Natural killer cell (primary cell): Measurements from ENCODE around the gene INAVA. TPM values are rescaled to one million over a fixed set of nuclear protein-coding genes. Genes with fewer than 3 reads are reported as not detected.

Experiments used
- ATAC-seq, 3 donors: fragments of 150-1000 bp in 2 of 3; fragments of 200-7000 bp in 1 of 3; cut with Tn5 transposase; 1 replicate in 1 of 3; 2 replicates in 2 of 3; pipeline ENCODE4 v1.10.0; 2021; ENCODE audit warnings: mild to moderate bottlenecking in 2 of 3, moderate library complexity in 2 of 3
- DNase-seq, 2 donors: peaks; one replicate each; pipeline versions ENCODE4 v3.0.0 to v3.0.0-alpha.2; 2013 to 2021; ENCODE audit warnings: mixed read lengths in 1 of 2
- H3K27ac ChIP-seq: one replicate; pipeline ENCODE4 v1.5.1; 2013; ENCODE audit warnings: mild to moderate bottlenecking, low read length
- H3K27me3 ChIP-seq: one replicate; pipeline ENCODE4 v1.6.1; 2013; ENCODE audit warnings: low read length; ENCODE audit not compliant: control insufficient read depth, insufficient read depth
- H3K36me3 ChIP-seq: one replicate; pipeline ENCODE4 v1.6.1; 2013; ENCODE audit warnings: low read length; ENCODE audit not compliant: control insufficient read depth, insufficient read depth
- H3K4me1 ChIP-seq: one replicate; pipeline ENCODE4 v1.6.1; 2013; ENCODE audit warnings: low read length; ENCODE audit not compliant: control insufficient read depth, insufficient read depth
- H3K4me3 ChIP-seq: one replicate; pipeline ENCODE4 v1.5.1; 2013; ENCODE audit warnings: low read length
- H3K9me3 ChIP-seq: one replicate; pipeline ENCODE4 v1.6.1; 2013; ENCODE audit warnings: low read length; ENCODE audit not compliant: control insufficient read depth, insufficient read depth
- H3K27ac Mint-ChIP-seq, 2 donors: one replicate each; pipeline ENCODE4 v1.8.0; 2022; ENCODE audit warnings: mild to moderate bottlenecking in 2 of 2, mixed read lengths in 2 of 2, moderate library complexity in 1 of 2
- H3K27me3 Mint-ChIP-seq, 2 donors: one replicate each; pipeline ENCODE4 v1.8.0; 2022; ENCODE audit warnings: low read depth in 2 of 2, mixed read lengths in 2 of 2
- H3K36me3 Mint-ChIP-seq: one replicate; pipeline ENCODE4 v1.8.0; 2022; ENCODE audit warnings: mixed read lengths
- H3K4me1 Mint-ChIP-seq, 2 donors: one replicate each; pipeline ENCODE4 v1.8.0; 2022; ENCODE audit warnings: mixed read lengths in 2 of 2
- H3K4me3 Mint-ChIP-seq: one replicate; pipeline ENCODE4 v1.8.0; 2022; ENCODE audit warnings: mild to moderate bottlenecking, moderate library complexity, mixed read lengths
- H3K9me3 Mint-ChIP-seq, 2 donors: one replicate each; pipeline ENCODE4 v1.8.0; 2022; ENCODE audit warnings: mixed read lengths in 2 of 2
- WGBS: methylation state at CpG from one replicate; pipeline ENCODE4 v1.1.7; 2013; ENCODE audit warnings: missing lambda C conversion rate; ENCODE audit not compliant: insufficient coverage; 5-methylcytosine and 5-hydroxymethylcytosine counted together
- intact Hi-C: fragments of 100-400 bp; cut with micrococcal nuclease; formaldehyde crosslinking; loops from one replicate; pipeline ENCODE4 v1.14.2; 2022
- total RNA-seq, 4 donors: library from RNA; stranded (reverse); fragments of 120-200 nt in 1 of 4; gene quantifications; one replicate each; pipeline versions ENCODE4 v1.2.3 to v1.2.4, GENCODE V29; 2013 to 2022
- TF ChIP-seq, protein P1 (sequence below): fragments of 200-600 bp; IDR thresholded peaks from one replicate; pipeline ENCODE4 v1.8.0; 2022; ENCODE audit warnings: antibody characterized with exemption

INAVA gene
- total RNA-seq, 3 donors from 2014 or later (not counting 1 experiment from before 2014, with no cell fraction given) = 0.13 to 0.18 TPM; not detected in 1

GRCh38 chr1:200958597-200958996, 63.9 kb downstream of the INAVA start:
- Histone ChIP-seq H3K36me3 (no peaks in the 10 kb centered on the region), H3K4me1 (no peaks in the 10 kb centered on the region), H3K27ac (no peak overlapping the region), H3K9me3 (no peaks in the 10 kb centered on the region), H3K4me3 (no peak overlapping the region), H3K27me3 (no peaks in the 10 kb centered on the region)
- Mint-ChIP-seq H3K9me3 (no peaks in the 10 kb centered on the region), H3K4me3 (no peak overlapping the region), H3K27me3 (peaks cover 0 to 3% of the 10 kb centered on the region in 2 donors), H3K27ac (no peak overlapping the region), H3K36me3 (no peaks in the 10 kb centered on the region), H3K4me1 (no peaks in the 10 kb centered on the region)
- ATAC-seq (no peak), DNase-seq (no peak)
- WGBS = 95% methylated on average over 11 of the region's 11 CpGs
- intact Hi-C loops = no loop called here
- TF ChIP-seq, protein P1, sequence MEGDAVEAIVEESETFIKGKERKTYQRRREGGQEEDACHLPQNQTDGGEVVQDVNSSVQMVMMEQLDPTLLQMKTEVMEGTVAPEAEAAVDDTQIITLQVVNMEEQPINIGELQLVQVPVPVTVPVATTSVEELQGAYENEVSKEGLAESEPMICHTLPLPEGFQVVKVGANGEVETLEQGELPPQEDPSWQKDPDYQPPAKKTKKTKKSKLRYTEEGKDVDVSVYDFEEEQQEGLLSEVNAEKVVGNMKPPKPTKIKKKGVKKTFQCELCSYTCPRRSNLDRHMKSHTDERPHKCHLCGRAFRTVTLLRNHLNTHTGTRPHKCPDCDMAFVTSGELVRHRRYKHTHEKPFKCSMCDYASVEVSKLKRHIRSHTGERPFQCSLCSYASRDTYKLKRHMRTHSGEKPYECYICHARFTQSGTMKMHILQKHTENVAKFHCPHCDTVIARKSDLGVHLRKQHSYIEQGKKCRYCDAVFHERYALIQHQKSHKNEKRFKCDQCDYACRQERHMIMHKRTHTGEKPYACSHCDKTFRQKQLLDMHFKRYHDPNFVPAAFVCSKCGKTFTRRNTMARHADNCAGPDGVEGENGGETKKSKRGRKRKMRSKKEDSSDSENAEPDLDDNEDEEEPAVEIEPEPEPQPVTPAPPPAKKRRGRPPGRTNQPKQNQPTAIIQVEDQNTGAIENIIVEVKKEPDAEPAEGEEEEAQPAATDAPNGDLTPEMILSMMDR = no peak

- no peaks in the 10 kb centered on the region for H3K36me3 Mint-ChIP-seq
- DNase-seq (no peak), ATAC-seq (no peak)
- Histone ChIP-seq H3K27ac (no peak overlapping the region), H3K4me1 (no peaks in the 10 kb centered on the region), H3K36me3 (no peaks in the 10 kb centered on the region), H3K9me3 (no peaks in the 10 kb centered on the region), H3K27me3 (no peaks in the 10 kb centered on the region), H3K4me3 (no peak overlapping the region)
- no peaks in the 10 kb centered on the region for H3K9me3 Mint-ChIP-seq
- H3K27ac Mint-ChIP-seq = no peak overlapping the region
- intact Hi-C loops = no loop called here
- H3K4me1 Mint-ChIP-seq = peaks cover 0 to under 1% of the 10 kb centered on the region in 2 donors
- TF ChIP-seq, protein P1 = no peak
- H3K4me3 Mint-ChIP-seq = no peak overlapping the region
- WGBS = 88% methylated on average over 15 of the region's 15 CpGs
- H3K27me3 Mint-ChIP-seq = peaks cover 0 to 3% of the 10 kb centered on the region in 2 donors
Measured at GRCh38 chr1:200959411-200959921, 64.8 kb downstream of the INAVA start.

GRCh38 chr1:200960236-200960947, 65.7 kb downstream of the INAVA start:
- WGBS = 78% methylated on average over 9 of the region's 9 CpGs
- peak overlapping the region in 1 of 2 donors; percentile 40 for H3K27ac Mint-ChIP-seq

More at GRCh38 chr1:200960236-200960947, 65.7 kb downstream of the INAVA start:
- Histone ChIP-seq H3K27ac (no peak overlapping the region), H3K27me3 (no peaks in the 10 kb centered on the region), H3K4me3 (no peak overlapping the region), H3K9me3 (no peaks in the 10 kb centered on the region), H3K36me3 (no peaks in the 10 kb centered on the region), H3K4me1 (no peaks in the 10 kb centered on the region)
- Mint-ChIP-seq H3K36me3 (no peaks in the 10 kb centered on the region), H3K27me3 (peaks cover 0 to 3% of the 10 kb centered on the region in 2 donors), H3K9me3 (no peaks in the 10 kb centered on the region), H3K4me3 (no peak overlapping the region), H3K4me1 (peaks cover 0 to 4% of the 10 kb centered on the region in 2 donors)
- ATAC-seq (no peak), DNase-seq (no peak)
- TF ChIP-seq, protein P1 = no peak
- intact Hi-C loops = no loop called here
